A673 (cell line): ENCODE data around the gene PADI4.

Experiments
- CTCF ChIP-seq: fragments of 300-800, 200-600 bp; sonication (generic); conservative IDR thresholded peaks from 2 replicates; pipeline ENCODE4 v1.5.1; 2017; ENCODE audit warnings: low read depth, mild to moderate bottlenecking, antibody characterized with exemption, low read length, moderate library complexity, mixed read lengths
- EZH2 ChIP-seq: fragments of 200-600 bp; sonication (generic); IDR thresholded peaks from 2 replicates; pipeline ENCODE4 v1.6.1; 2017; ENCODE audit warnings: borderline replicate concordance, low read depth, mild to moderate bottlenecking, mixed read lengths, antibody characterized with exemption, low read length; ENCODE audit not compliant: poor library complexity, severe bottlenecking

- TF ChIP-seq CTCF = no peak
- TF ChIP-seq EZH2 = no peak
These were observed 7.6 kb downstream of the PADI4 start for GRCh38 chr1:17315542-17316130.
